GM12892 (cell line): ENCODE measurements around the gene OSBPL6.

ENCODE experiments used
- POLR2A ChIP-seq: IDR thresholded peaks from 2 replicates; pipeline ENCODE4 v1.6.1; 2011; ENCODE audit warnings: low read depth, low read length, control low read depth
- POLR2AphosphoS5 ChIP-seq: IDR thresholded peaks from 2 replicates; pipeline ENCODE4 v1.6.1; 2011; ENCODE audit warnings: low read depth, low read length, control low read depth
- TAF1 ChIP-seq: IDR thresholded peaks from 2 replicates; pipeline ENCODE4 v1.6.1; 2011; ENCODE audit warnings: low read depth, mild to moderate bottlenecking, control low read depth, low read length, borderline replicate concordance

GRCh38 chr2:178152033-178152432, 42.3 kb upstream of the OSBPL6 start:
- TF ChIP-seq POLR2AphosphoS5 (no peak), TAF1 (no peak), POLR2A (no peak)
